Measurements from ENCODE around the gene PROSER2. TPM values are rescaled to one million over a fixed set of nuclear protein-coding genes. Genes with fewer than 3 reads are reported as not detected.
A peak's percentile ranks its signal among the peaks of the same experiment; 100 is the strongest.

PROSER2 gene
- total and polyA plus RNA-seq, 9 of the 15 experiments (the other 6 are each of a cell fraction or from before 2014, with no cell fraction given): 0.62 to 14.8 (median 2.9) TPM

DNA sequence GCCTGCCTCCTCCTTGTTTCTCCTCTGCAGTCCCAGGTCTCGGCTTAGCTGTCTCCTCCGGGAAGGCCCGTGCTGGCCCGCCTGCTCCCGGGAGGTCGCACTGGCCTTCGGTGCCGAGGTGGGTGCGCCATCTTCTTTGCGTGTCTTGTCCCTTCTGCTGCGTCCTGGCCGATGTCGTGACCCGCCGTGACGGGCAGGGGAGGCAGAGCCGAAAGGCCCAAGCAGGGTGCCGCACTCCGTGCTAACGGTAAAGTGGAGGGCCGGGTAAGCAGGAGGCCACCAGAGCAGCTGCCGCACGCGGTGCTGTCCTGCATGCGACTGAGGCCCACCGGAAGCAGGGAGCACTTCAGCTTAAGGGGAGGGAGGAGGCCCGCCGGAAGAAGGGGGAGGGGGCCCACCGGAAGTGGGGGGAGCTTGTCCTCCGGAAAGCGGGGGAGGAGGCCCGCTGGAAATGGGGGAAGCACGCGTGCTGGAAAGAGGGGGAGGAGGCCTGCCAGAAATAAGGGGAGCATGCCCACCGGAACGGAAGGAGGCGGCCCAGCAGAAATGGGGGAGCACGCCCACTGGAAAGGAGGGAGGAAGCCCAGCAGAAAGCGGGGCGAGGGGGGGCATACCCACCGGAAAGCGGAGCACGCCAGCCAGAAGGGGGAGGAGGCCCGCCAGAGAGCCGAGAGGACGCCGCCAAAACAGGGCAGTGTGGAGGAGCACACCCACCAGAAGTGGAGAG is 71.4 kb downstream of the PROSER2 start (continued):
- TF ChIP-seq NFIX (CRISPR knock-in tag; IDR thresholded peaks at IDR 0.05; ENCODE audit: low read depth) (no peak), CREBBP (IDR thresholded peaks at IDR 0.05; ENCODE audit: low read depth, low read length) (no peak), GTF2E2 (tag; IDR thresholded peaks at IDR 0.05) (peak; percentile 52; the same call in 1 of the 2 replicates), NR3C1 (CRISPR knock-in tag; IDR thresholded peaks at IDR 0.05) (no peak), HNRNPL (IDR thresholded peaks at IDR 0.05; ENCODE audit: low read depth, low read length) (peak; percentile 56; the same call in 1 of the 2 replicates), JUNB (CRISPR knock-in tag; conservative IDR thresholded peaks at IDR 0.05) (no peak), NCOA2 (IDR thresholded peaks at IDR 0.05; ENCODE audit: partially characterized antibody in 2 of 2) (no peak), SAFB (IDR thresholded peaks at IDR 0.05; ENCODE audit: borderline replicate concordance, low read depth, low read length) (no peak), ZFP30 (CRISPR knock-in tag; IDR thresholded peaks at IDR 0.05; ENCODE audit: borderline replicate concordance) (no peak), TAF15 (IDR thresholded peaks at IDR 0.05; ENCODE audit: low read depth, low read length) (no peak), ZNF79 (CRISPR knock-in tag; IDR thresholded peaks at IDR 0.05; ENCODE audit: low read depth) (no peak), GATAD2B (IDR thresholded peaks at IDR 0.05; ENCODE audit: borderline replicate concordance) (no peak), ETV1 (tag; conservative IDR thresholded peaks at IDR 0.05; ENCODE audit: low read depth) (peak; percentile 98)
- TF ChIP-seq, protein P1, sequence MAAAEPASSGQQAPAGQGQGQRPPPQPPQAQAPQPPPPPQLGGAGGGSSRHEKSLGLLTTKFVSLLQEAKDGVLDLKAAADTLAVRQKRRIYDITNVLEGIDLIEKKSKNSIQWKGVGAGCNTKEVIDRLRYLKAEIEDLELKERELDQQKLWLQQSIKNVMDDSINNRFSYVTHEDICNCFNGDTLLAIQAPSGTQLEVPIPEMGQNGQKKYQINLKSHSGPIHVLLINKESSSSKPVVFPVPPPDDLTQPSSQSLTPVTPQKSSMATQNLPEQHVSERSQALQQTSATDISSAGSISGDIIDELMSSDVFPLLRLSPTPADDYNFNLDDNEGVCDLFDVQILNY (CRISPR knock-in tag; IDR thresholded peaks at IDR 0.05): no peak
- TF ChIP-seq, protein P2, sequence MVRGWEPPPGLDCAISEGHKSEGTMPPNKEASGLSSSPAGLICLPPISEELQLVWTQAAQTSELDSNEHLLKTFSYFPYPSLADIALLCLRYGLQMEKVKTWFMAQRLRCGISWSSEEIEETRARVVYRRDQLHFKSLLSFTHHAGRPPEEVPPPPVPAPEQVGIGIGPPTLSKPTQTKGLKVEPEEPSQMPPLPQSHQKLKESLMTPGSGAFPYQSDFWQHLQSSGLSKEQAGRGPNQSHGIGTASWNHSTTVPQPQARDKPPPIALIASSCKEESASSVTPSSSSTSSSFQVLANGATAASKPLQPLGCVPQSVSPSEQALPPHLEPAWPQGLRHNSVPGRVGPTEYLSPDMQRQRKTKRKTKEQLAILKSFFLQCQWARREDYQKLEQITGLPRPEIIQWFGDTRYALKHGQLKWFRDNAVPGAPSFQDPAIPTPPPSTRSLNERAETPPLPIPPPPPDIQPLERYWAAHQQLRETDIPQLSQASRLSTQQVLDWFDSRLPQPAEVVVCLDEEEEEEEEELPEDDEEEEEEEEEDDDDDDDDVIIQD (CRISPR knock-in tag; IDR thresholded peaks at IDR 0.05): no peak
- TF ChIP-seq, protein P3, sequence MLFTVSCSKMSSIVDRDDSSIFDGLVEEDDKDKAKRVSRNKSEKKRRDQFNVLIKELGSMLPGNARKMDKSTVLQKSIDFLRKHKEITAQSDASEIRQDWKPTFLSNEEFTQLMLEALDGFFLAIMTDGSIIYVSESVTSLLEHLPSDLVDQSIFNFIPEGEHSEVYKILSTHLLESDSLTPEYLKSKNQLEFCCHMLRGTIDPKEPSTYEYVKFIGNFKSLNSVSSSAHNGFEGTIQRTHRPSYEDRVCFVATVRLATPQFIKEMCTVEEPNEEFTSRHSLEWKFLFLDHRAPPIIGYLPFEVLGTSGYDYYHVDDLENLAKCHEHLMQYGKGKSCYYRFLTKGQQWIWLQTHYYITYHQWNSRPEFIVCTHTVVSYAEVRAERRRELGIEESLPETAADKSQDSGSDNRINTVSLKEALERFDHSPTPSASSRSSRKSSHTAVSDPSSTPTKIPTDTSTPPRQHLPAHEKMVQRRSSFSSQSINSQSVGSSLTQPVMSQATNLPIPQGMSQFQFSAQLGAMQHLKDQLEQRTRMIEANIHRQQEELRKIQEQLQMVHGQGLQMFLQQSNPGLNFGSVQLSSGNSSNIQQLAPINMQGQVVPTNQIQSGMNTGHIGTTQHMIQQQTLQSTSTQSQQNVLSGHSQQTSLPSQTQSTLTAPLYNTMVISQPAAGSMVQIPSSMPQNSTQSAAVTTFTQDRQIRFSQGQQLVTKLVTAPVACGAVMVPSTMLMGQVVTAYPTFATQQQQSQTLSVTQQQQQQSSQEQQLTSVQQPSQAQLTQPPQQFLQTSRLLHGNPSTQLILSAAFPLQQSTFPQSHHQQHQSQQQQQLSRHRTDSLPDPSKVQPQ (CRISPR knock-in tag; IDR thresholded peaks at IDR 0.05; ENCODE audit: borderline replicate concordance): no peak
- TF ChIP-seq, protein P4, sequence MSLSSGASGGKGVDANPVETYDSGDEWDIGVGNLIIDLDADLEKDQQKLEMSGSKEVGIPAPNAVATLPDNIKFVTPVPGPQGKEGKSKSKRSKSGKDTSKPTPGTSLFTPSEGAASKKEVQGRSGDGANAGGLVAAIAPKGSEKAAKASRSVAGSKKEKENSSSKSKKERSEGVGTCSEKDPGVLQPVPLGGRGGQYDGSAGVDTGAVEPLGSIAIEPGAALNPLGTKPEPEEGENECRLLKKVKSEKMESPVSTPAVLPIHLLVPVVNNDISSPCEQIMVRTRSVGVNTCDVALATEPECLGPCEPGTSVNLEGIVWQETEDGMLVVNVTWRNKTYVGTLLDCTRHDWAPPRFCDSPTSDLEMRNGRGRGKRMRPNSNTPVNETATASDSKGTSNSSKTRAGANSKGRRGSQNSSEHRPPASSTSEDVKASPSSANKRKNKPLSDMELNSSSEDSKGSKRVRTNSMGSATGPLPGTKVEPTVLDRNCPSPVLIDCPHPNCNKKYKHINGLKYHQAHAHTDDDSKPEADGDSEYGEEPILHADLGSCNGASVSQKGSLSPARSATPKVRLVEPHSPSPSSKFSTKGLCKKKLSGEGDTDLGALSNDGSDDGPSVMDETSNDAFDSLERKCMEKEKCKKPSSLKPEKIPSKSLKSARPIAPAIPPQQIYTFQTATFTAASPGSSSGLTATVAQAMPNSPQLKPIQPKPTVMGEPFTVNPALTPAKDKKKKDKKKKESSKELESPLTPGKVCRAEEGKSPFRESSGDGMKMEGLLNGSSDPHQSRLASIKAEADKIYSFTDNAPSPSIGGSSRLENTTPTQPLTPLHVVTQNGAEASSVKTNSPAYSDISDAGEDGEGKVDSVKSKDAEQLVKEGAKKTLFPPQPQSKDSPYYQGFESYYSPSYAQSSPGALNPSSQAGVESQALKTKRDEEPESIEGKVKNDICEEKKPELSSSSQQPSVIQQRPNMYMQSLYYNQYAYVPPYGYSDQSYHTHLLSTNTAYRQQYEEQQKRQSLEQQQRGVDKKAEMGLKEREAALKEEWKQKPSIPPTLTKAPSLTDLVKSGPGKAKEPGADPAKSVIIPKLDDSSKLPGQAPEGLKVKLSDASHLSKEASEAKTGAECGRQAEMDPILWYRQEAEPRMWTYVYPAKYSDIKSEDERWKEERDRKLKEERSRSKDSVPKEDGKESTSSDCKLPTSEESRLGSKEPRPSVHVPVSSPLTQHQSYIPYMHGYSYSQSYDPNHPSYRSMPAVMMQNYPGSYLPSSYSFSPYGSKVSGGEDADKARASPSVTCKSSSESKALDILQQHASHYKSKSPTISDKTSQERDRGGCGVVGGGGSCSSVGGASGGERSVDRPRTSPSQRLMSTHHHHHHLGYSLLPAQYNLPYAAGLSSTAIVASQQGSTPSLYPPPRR (CRISPR knock-in tag; IDR thresholded peaks at IDR 0.05; ENCODE audit: borderline replicate concordance): no peak
